T-helper 1 cell treated with Interleukin-12 subunit alpha and Interleukin-12 subunit beta and Interleukin-4 antibody, amounts not matched to agents 30 μg/mL and 1 μg/mL, for 36 hours (primary cell): ENCODE data around the gene SLC26A4.

Experiments
- H3K27ac Mint-ChIP-seq: one replicate; pipeline ENCODE4 v1.8.0; 2021; ENCODE audit warnings: mild to moderate bottlenecking, mixed read lengths
- H3K27me3 Mint-ChIP-seq: one replicate; pipeline ENCODE4 v1.8.0; 2021; ENCODE audit warnings: low read depth, mixed read lengths
- H3K36me3 Mint-ChIP-seq: one replicate; pipeline ENCODE4 v1.8.0; 2021; ENCODE audit warnings: low read depth, mixed read lengths
- H3K4me1 Mint-ChIP-seq: one replicate; pipeline ENCODE4 v1.8.0; 2021; ENCODE audit warnings: low read depth, mixed read lengths
- H3K4me3 Mint-ChIP-seq: one replicate; pipeline ENCODE4 v1.8.0; 2021; ENCODE audit warnings: mild to moderate bottlenecking, moderate library complexity, mixed read lengths
- H3K9me3 Mint-ChIP-seq: one replicate; pipeline ENCODE4 v1.8.0; 2021; ENCODE audit warnings: mixed read lengths

The SLC26A4 gene

GRCh38 chr7:107641676-107642075, 19.0 kb upstream of the SLC26A4 start:
- H3K27ac Mint-ChIP-seq = no peak overlapping the region
- peaks cover 5% of the 10 kb centered on the region for H3K27me3 Mint-ChIP-seq
- peaks cover 32% of the 10 kb centered on the region for H3K4me1 Mint-ChIP-seq
- peaks cover 16% of the 10 kb centered on the region for H3K36me3 Mint-ChIP-seq
- H3K9me3 Mint-ChIP-seq = peaks cover 15% of the 10 kb centered on the region
- H3K4me3 Mint-ChIP-seq = no peak overlapping the region

DNA sequence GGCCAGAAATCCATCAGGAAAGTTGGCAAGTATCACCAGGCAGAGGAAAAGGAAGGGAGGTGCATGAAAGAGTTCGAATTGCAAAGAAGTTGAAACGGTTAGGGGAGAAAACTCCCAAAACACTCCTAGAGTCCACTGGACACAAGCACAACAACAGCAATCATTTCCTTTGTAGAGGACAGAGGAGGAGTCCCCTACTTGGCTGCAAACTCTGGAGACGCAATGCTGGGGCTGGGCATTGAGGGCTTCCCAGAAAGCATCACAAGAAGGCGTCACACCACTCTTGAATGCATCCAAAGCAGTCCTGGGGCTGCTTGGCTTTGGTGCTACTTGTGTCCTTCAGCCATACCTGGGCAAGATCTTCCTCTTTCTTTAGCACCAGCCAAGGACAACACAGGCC, 18.1 kb upstream of the SLC26A4 start:
- H3K27me3 Mint-ChIP-seq = peaks cover 5% of the 10 kb centered on the region
- peaks cover 14% of the 10 kb centered on the region for H3K36me3 Mint-ChIP-seq
- peaks cover 31% of the 10 kb centered on the region for H3K4me1 Mint-ChIP-seq
- H3K9me3 Mint-ChIP-seq = peaks cover 15% of the 10 kb centered on the region
- H3K4me3 Mint-ChIP-seq = no peak overlapping the region
- H3K27ac Mint-ChIP-seq = no peak overlapping the region

DNA sequence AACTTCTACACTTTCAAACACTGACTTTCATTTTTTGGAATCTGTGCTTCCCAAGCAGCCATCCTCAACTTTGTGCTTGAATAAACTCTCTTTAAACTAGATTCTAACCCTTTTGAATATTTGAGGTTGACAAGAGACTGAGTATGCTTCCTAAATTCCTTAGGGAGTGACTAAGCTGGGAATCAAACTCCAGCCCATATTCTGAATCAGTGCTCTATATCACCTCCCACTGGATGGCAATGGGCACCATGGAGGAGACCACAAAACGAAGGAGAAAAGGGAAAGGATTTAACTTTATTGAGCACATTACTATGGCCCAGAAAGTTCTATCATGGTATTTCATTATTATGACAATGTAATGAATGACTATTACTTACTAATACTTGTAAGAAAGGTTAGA, 17.2 kb upstream of the SLC26A4 start:
- H3K27me3 Mint-ChIP-seq = peaks cover 5% of the 10 kb centered on the region
- peaks cover 24% of the 10 kb centered on the region for H3K4me1 Mint-ChIP-seq
- H3K27ac Mint-ChIP-seq = no peak overlapping the region
- H3K4me3 Mint-ChIP-seq = no peak overlapping the region
- H3K9me3 Mint-ChIP-seq = peaks cover 9% of the 10 kb centered on the region
- H3K36me3 Mint-ChIP-seq = peaks cover 8% of the 10 kb centered on the region

DNA sequence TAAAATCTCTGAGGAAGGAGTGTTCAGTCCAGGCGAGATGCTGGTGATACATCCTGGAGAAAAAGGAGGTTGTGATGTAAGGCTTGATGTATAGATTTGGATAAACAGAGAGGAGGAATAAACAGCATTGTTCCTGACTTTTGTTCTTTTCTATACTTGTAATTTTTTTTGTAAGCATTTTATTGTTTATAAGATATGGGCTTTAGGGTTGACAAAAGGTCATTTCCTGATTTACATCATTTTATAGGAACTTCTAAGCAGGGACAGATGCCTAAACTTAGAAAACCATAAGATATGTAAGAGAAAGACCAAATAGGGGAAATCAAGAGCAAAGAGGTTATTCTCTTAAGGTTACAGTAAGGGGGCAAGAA, 16.7 kb upstream of the SLC26A4 start:
- peaks cover 18% of the 10 kb centered on the region for H3K4me1 Mint-ChIP-seq
- H3K9me3 Mint-ChIP-seq = peaks cover 7% of the 10 kb centered on the region
- no peak overlapping the region for H3K27ac Mint-ChIP-seq
- peaks cover 6% of the 10 kb centered on the region for H3K36me3 Mint-ChIP-seq
- H3K4me3 Mint-ChIP-seq = no peak overlapping the region
- peaks cover 5% of the 10 kb centered on the region for H3K27me3 Mint-ChIP-seq

GRCh38 chr7:107644309-107644974, 16.2 kb upstream of the SLC26A4 start:
- Mint-ChIP-seq H3K27ac (no peak overlapping the region), H3K27me3 (peaks cover 8% of the 10 kb centered on the region), H3K4me3 (no peak overlapping the region), H3K36me3 (peaks cover 8% of the 10 kb centered on the region), H3K4me1 (peaks cover 13% of the 10 kb centered on the region), H3K9me3 (peaks cover 7% of the 10 kb centered on the region)

DNA sequence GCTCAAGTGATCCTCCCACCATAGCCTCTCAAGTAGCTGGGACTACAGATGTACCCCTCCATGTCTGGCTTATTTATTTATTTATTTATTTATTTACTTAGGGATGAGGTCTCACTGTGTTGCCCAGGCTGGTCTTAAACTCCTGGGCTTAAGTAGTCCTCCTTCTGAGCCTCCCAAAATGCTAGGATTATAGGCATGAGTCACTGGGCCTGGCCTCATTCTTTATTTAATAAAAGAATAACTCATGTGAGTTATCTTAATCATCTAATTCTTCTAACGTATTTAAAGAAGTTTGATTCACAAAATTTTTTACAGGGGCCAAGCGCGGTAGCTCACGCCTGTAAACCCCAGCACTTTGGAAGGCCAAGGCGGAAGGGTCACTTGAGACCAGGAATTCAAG, 8.0 kb upstream of the SLC26A4 start:
- Mint-ChIP-seq H3K4me1 (peaks cover 21% of the 10 kb centered on the region), H3K36me3 (peaks cover 16% of the 10 kb centered on the region), H3K9me3 (no peaks in the 10 kb centered on the region), H3K27me3 (peaks cover 11% of the 10 kb centered on the region), H3K4me3 (no peak overlapping the region), H3K27ac (no peak overlapping the region)

DNA sequence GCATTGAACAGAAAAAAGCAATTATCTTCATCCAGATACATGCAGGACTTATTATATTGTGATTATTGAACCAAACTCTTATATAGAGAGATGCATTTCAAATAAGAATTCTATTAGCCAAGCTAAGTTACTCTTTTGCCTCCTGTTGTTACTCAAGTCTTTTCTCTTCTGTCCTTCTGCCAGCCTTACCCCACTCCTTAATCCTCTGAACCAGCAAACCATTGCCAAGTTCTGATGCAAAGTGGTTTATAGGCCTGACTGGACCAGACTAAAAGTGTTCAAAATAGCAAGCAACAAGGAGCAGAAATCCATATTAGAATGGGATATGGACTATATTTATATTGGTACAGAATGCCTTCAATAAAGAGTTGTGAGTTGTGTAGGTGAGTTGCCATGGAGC, 2.2 kb upstream of the SLC26A4 start:
- Mint-ChIP-seq H3K27me3 (no peaks in the 10 kb centered on the region), H3K9me3 (no peaks in the 10 kb centered on the region), H3K4me3 (peak overlapping the region; percentile 5), H3K36me3 (peaks cover 11% of the 10 kb centered on the region), H3K27ac (peak overlapping the region; percentile 86), H3K4me1 (peaks cover 54% of the 10 kb centered on the region)

DNA sequence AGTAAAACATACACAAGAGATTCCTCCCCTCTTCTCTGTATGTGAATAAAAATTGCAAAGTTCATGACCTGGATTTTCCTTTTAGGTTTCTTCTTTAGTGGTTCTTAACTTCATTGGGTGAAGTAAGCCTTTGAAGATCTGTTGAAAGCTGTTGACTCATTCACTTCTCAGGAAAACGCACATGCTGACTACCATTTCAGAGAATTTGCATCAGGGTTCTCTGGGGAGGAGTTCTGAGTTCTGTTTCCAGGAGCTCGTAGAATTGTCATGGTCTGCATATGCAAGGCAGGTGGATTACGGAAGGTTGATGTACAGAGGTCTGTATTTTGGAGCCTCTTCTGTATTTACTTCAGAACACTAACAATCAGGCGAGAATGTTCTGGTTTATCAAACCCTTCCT, 962 bp upstream of the SLC26A4 start:
- Mint-ChIP-seq H3K36me3 (peaks cover 11% of the 10 kb centered on the region), H3K9me3 (no peaks in the 10 kb centered on the region), H3K27me3 (no peaks in the 10 kb centered on the region), H3K27ac (peak overlapping the region; percentile 86), H3K4me3 (peak overlapping the region; percentile 94), H3K4me1 (peaks cover 48% of the 10 kb centered on the region)

DNA sequence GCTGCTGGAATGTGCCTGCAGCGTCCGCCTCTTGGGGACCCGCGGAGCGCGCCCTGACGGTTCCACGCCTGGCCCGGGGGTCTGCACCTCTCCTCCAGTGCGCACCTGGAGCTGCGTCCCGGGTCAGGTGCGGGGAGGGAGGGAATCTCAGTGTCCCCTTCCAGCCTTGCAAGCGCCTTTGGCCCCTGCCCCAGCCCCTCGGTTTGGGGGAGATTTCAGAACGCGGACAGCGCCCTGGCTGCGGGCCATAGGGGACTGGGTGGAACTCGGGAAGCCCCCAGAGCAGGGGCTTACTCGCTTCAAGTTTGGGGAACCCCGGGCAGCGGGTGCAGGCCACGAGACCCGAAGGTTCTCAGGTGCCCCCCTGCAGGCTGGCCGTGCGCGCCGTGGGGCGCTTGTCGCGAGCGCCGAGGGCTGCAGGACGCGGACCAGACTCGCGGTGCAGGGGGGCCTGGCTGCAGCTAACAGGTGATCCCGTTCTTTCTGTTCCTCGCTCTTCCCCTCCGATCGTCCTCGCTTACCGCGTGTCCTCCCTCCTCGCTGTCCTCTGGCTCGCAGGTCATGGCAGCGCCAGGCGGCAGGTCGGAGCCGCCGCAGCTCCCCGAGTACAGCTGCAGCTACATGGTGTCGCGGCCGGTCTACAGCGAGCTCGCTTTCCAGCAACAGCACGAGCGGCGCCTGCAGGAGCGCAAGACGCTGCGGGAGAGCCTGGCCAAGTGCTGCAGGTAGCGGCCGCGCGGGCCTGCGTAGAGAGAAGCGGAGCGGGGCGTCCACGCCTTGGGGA, 645 bp downstream of the SLC26A4 start:
- H3K27ac Mint-ChIP-seq = peak overlapping the region; percentile 88
- H3K4me1 Mint-ChIP-seq = peaks cover 37% of the 10 kb centered on the region
- H3K4me3 Mint-ChIP-seq = peak overlapping the region; percentile 94
- H3K27me3 Mint-ChIP-seq = no peaks in the 10 kb centered on the region
- H3K36me3 Mint-ChIP-seq = peaks cover 8% of the 10 kb centered on the region
- no peaks in the 10 kb centered on the region for H3K9me3 Mint-ChIP-seq

GRCh38 chr7:107661865-107662379, 1.3 kb downstream of the SLC26A4 start:
- H3K27ac Mint-ChIP-seq = peak overlapping the region; percentile 88
- H3K4me3 Mint-ChIP-seq = peak overlapping the region; percentile 94
- peaks cover 7% of the 10 kb centered on the region for H3K36me3 Mint-ChIP-seq
- H3K27me3 Mint-ChIP-seq = no peaks in the 10 kb centered on the region
- no peaks in the 10 kb centered on the region for H3K9me3 Mint-ChIP-seq
- peaks cover 35% of the 10 kb centered on the region for H3K4me1 Mint-ChIP-seq

DNA sequence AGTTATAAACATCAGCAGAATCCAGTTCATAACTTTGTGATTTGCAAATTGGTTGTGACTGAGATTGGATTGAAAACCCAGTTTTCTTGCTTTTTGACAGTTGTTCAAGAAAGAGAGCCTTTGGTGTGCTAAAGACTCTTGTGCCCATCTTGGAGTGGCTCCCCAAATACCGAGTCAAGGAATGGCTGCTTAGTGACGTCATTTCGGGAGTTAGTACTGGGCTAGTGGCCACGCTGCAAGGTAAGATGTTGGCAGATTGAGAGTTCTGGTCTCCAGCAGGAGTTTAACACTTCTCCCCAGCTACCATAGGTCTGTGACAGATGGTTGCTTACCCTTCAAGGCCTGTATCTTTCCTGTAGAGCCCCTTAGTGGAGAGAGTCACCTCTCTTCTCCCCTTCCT, 2.6 kb downstream of the SLC26A4 start:
- H3K9me3 Mint-ChIP-seq = no peaks in the 10 kb centered on the region
- peaks cover 7% of the 10 kb centered on the region for H3K36me3 Mint-ChIP-seq
- H3K4me1 Mint-ChIP-seq = peaks cover 34% of the 10 kb centered on the region
- no peak overlapping the region for H3K27ac Mint-ChIP-seq
- H3K4me3 Mint-ChIP-seq = no peak overlapping the region
- H3K27me3 Mint-ChIP-seq = no peaks in the 10 kb centered on the region

DNA sequence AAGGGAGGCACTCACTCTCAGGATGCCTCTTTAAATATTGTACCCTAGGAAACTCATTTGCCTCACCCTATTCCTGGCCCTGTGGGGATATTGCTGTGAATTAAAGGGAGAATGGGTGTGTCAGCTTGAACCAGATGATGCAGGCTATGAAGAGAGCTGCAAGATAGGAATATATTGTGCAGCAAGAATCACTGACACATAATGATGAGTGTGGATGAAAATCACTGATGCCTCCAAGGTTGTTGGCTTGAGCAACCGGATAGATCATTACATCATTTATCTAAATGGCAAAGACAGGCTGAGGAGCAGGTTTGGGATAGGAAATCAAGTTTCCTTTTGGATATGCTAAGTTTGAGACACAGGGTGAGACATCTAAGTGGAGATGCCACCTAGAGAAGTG, 6.2 kb downstream of the SLC26A4 start:
- Mint-ChIP-seq H3K36me3 (peaks cover 13% of the 10 kb centered on the region), H3K4me3 (no peak overlapping the region), H3K27ac (no peak overlapping the region), H3K9me3 (no peaks in the 10 kb centered on the region), H3K27me3 (no peaks in the 10 kb centered on the region), H3K4me1 (peaks cover 14% of the 10 kb centered on the region)

- peaks cover 13% of the 10 kb centered on the region for H3K36me3 Mint-ChIP-seq
- H3K9me3 Mint-ChIP-seq = no peaks in the 10 kb centered on the region
- H3K27me3 Mint-ChIP-seq = no peaks in the 10 kb centered on the region
- H3K4me3 Mint-ChIP-seq = no peak overlapping the region
- H3K27ac Mint-ChIP-seq = no peak overlapping the region
- H3K4me1 Mint-ChIP-seq = peaks cover 9% of the 10 kb centered on the region
Measured at GRCh38 chr7:107667341-107667740, 6.7 kb downstream of the SLC26A4 start.

- no peaks in the 10 kb centered on the region for H3K9me3 Mint-ChIP-seq
- H3K4me3 Mint-ChIP-seq = no peak overlapping the region
- H3K4me1 Mint-ChIP-seq = peaks cover 8% of the 10 kb centered on the region
- H3K36me3 Mint-ChIP-seq = peaks cover 16% of the 10 kb centered on the region
- H3K27ac Mint-ChIP-seq = no peak overlapping the region
- no peaks in the 10 kb centered on the region for H3K27me3 Mint-ChIP-seq
Measured at GRCh38 chr7:107668296-107668695, 7.7 kb downstream of the SLC26A4 start.

GRCh38 chr7:107672183-107672582, 11.6 kb downstream of the SLC26A4 start:
- Mint-ChIP-seq H3K27me3 (no peaks in the 10 kb centered on the region), H3K36me3 (peaks cover 32% of the 10 kb centered on the region), H3K9me3 (no peaks in the 10 kb centered on the region), H3K4me3 (no peak overlapping the region), H3K4me1 (peaks cover 6% of the 10 kb centered on the region), H3K27ac (no peak overlapping the region)
